Testis (tissue), 2 donors: ENCODE measurements around the gene INF2.

Experiments used
- POLR2A ChIP-seq: fragments of 450-650 bp; IDR thresholded peaks from one replicate; pipeline ENCODE4 v1.6.1; 2017; ENCODE audit warnings: antibody characterized with exemption, mild to moderate bottlenecking, moderate library complexity
- TF ChIP-seq, protein P1 (sequence below), 3 experiments: fragments of 450-650 bp in 2 of 3; fragments of 200-600 bp in 1 of 3; sonication (generic) in 1 of 3; IDR thresholded peaks; one replicate each; pipeline ENCODE4 v1.5.1; 2016 to 2019; ENCODE audit warnings: antibody characterized with exemption in 3 of 3, mild to moderate bottlenecking in 2 of 3, moderate library complexity in 1 of 3

DNA sequence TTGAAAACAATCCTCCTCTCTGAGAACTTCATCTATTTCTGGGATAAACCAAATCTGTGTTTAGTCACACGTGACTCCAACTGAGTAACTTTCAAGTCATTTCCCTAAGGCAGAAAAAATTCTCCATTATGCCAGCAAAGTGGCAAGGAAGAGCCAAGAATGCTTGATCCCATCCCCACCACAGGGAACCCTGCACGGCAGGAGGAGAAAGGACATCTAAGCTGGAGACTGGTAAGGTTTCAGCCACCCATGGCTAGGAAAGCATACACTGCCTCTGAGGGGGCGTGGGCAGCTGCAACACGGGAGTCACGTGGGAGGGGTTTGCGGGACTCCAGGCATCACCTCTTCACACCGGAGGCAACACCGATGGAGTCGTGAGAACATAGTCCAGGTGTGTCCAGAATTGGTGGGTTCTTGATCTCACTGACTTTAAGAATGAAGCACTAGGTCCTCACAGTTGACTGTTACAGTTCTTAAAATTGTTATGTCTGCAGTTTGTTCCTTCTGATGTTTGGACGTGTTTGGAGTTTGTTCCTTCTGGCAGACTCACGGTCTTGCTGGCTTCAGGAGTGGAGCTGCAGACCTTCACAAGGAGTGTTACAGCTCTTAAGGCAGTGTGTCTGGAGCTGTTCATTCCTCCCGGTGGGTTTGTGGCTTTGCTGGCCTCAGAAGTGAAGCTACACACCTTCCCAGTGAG is 60.8 kb downstream of the INF2 start:
- no peak for TF ChIP-seq POLR2A
- TF ChIP-seq, protein P1, sequence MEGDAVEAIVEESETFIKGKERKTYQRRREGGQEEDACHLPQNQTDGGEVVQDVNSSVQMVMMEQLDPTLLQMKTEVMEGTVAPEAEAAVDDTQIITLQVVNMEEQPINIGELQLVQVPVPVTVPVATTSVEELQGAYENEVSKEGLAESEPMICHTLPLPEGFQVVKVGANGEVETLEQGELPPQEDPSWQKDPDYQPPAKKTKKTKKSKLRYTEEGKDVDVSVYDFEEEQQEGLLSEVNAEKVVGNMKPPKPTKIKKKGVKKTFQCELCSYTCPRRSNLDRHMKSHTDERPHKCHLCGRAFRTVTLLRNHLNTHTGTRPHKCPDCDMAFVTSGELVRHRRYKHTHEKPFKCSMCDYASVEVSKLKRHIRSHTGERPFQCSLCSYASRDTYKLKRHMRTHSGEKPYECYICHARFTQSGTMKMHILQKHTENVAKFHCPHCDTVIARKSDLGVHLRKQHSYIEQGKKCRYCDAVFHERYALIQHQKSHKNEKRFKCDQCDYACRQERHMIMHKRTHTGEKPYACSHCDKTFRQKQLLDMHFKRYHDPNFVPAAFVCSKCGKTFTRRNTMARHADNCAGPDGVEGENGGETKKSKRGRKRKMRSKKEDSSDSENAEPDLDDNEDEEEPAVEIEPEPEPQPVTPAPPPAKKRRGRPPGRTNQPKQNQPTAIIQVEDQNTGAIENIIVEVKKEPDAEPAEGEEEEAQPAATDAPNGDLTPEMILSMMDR (IDR thresholded peaks at IDR 0.05) = no peak
